Peyer's patch (tissue), 4 donors: ENCODE measurements around the gene FGGY.

Source experiments
- CTCF ChIP-seq, 6 experiments: fragments of 450-650 bp in 4 of 6; fragments of 200-600 bp in 2 of 6; sonication (generic) in 1 of 6; IDR thresholded peaks; one replicate each; pipeline ENCODE4 v1.5.1; 2017 to 2019; ENCODE audit warnings: antibody characterized with exemption in 6 of 6, mild to moderate bottlenecking in 3 of 6, moderate library complexity in 1 of 6
- POLR2A ChIP-seq, 2 donors: fragments of 450-650 bp; IDR thresholded peaks; one replicate each; pipeline ENCODE4 v1.5.1; 2017; ENCODE audit warnings: antibody characterized with exemption in 2 of 2, mild to moderate bottlenecking in 2 of 2, moderate library complexity in 2 of 2

DNA sequence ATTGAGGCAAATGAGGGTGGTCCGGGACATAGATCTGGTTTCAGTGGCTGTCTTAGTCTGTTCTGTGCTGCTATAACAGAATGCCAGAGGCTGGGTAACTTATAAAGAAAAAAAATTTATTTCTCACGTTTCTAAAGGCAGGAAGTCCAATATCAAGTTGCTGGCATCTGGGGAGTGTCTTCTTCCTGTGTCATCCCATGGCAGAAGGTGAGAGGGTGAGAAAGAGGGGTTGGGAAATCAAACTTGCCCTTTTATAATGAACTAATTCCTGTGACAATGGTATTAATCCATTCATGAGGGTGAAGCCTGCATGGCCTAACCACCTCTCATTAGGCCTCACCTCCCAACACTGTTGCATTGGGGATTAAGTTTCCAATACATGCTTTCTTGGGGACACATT, 3.7 kb upstream of the FGGY start:
- TF ChIP-seq CTCF (IDR thresholded peaks at IDR 0.05) = no peak
- no peak for TF ChIP-seq POLR2A (IDR thresholded peaks at IDR 0.05)
